C4-2B (cell line): ENCODE results near the gene PRXL2A.

Experiments
- ZFX ChIP-seq: fragments of 450-650 bp; IDR thresholded peaks from 2 replicates; pipeline ENCODE4 v1.6.1; 2017
- TF ChIP-seq, protein P1 (sequence below): fragments of 450-650 bp; conservative IDR thresholded peaks from 2 replicates; pipeline ENCODE4 v1.5.1; 2017; ENCODE audit warnings: mild to moderate bottlenecking

DNA sequence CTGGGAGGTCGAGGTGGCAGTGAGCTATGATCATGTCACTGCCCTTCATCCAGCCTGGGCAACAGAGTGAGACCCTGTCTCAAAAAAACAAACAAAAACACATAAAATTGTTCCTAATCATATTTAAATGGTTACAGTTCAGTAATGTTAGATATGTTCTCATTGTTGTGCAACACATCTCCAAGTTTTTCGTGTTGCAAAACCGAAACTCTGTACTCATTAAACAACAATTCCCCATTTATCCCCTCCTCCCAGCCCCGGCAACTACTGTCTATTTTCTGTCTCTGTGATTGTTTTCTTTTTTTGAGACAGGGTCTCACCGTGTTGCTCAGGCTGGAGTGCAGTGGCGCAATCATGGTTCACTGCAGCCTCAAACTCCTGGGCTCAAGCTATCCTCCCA, 16.1 kb upstream of the PRXL2A start:
- TF ChIP-seq, protein P1, sequence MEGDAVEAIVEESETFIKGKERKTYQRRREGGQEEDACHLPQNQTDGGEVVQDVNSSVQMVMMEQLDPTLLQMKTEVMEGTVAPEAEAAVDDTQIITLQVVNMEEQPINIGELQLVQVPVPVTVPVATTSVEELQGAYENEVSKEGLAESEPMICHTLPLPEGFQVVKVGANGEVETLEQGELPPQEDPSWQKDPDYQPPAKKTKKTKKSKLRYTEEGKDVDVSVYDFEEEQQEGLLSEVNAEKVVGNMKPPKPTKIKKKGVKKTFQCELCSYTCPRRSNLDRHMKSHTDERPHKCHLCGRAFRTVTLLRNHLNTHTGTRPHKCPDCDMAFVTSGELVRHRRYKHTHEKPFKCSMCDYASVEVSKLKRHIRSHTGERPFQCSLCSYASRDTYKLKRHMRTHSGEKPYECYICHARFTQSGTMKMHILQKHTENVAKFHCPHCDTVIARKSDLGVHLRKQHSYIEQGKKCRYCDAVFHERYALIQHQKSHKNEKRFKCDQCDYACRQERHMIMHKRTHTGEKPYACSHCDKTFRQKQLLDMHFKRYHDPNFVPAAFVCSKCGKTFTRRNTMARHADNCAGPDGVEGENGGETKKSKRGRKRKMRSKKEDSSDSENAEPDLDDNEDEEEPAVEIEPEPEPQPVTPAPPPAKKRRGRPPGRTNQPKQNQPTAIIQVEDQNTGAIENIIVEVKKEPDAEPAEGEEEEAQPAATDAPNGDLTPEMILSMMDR, result no peak
- TF ChIP-seq ZFX, result no peak
